ENCODE data around the gene ACTR2. TPM values are rescaled to one million over a fixed set of nuclear protein-coding genes. Genes with fewer than 3 reads are reported as not detected.
A peak's percentile ranks its signal among the peaks of the same experiment; 100 is the strongest.
"Not testable (repeated sequence)": the region's sequence is repeated elsewhere in the genome, so short reads cannot be mapped to it uniquely, and the experiment has no call there.

ACTR2 gene
- polyA plus RNA-seq, 2 donors, result 58.4 to 73.8 TPM

GRCh38 chr2:65199891-65200290, 27.7 kb upstream of the ACTR2 start:
- 80 to 89% methylated on average over 3 of the region's 3 CpGs for WGBS, 2 donors
- no peak overlapping the region for H3K4me3 ChIP-seq (ENCODE audit: low read depth in 1 of 2, low read length in 2 of 2)
- H3K27me3 ChIP-seq (ENCODE audit: control insufficient read depth in 1 of 2, insufficient read depth in 2 of 2, low read length in 2 of 2), result no peaks in the 10 kb centered on the region

GRCh38 chr2:65204461-65205210, 23.0 kb upstream of the ACTR2 start:
- Histone ChIP-seq H3K27me3 (ENCODE audit: control insufficient read depth in 1 of 2, insufficient read depth in 2 of 2, low read length in 2 of 2) (no peaks in the 10 kb centered on the region), H3K9me3 (ENCODE audit: control insufficient read depth in 2 of 2, insufficient read depth in 1 of 2, low read depth in 1 of 2, low read length in 1 of 2) (no peaks in the 10 kb centered on the region), H3K36me3 (ENCODE audit: control insufficient read depth in 2 of 2, insufficient read depth in 2 of 2, low read length in 1 of 2) (no peaks in the 10 kb centered on the region), H3K27ac (ENCODE audit: low read depth in 2 of 2, low read length in 1 of 2) (no peak overlapping the region), H3K4me1 (ENCODE audit: control insufficient read depth in 2 of 2, insufficient read depth in 2 of 2, low read length in 1 of 2) (no peaks in the 10 kb centered on the region), H3K4me3 (ENCODE audit: low read depth in 1 of 2, low read length in 2 of 2) (peak overlapping the region in 1 of 2 donors; percentile 26)
- 94 to 96% methylated on average over 20 of the region's 20 CpGs for WGBS, 2 donors

More at GRCh38 chr2:65199891-65200290, 27.7 kb upstream of the ACTR2 start:
- H3K4me1 ChIP-seq (ENCODE audit: control insufficient read depth in 2 of 2, insufficient read depth in 2 of 2, low read length in 1 of 2), result no peaks in the 10 kb centered on the region
- H3K9me3 ChIP-seq (ENCODE audit: control insufficient read depth in 2 of 2, insufficient read depth in 1 of 2, low read depth in 1 of 2, low read length in 1 of 2), result no peaks in the 10 kb centered on the region
- no peak overlapping the region for H3K27ac ChIP-seq (ENCODE audit: low read depth in 2 of 2, low read length in 1 of 2)
- no peaks in the 10 kb centered on the region for H3K36me3 ChIP-seq (ENCODE audit: control insufficient read depth in 2 of 2, insufficient read depth in 2 of 2, low read length in 1 of 2)

GRCh38 chr2:65212115-65212514, 15.5 kb upstream of the ACTR2 start:
- Histone ChIP-seq H3K36me3 (ENCODE audit: control insufficient read depth in 2 of 2, insufficient read depth in 2 of 2, low read length in 1 of 2) (no peaks in the 10 kb centered on the region), H3K27ac (ENCODE audit: low read depth in 2 of 2, low read length in 1 of 2) (no peak overlapping the region), H3K27me3 (ENCODE audit: control insufficient read depth in 1 of 2, insufficient read depth in 2 of 2, low read length in 2 of 2) (no peaks in the 10 kb centered on the region), H3K9me3 (ENCODE audit: control insufficient read depth in 2 of 2, insufficient read depth in 1 of 2, low read depth in 1 of 2, low read length in 1 of 2) (no peaks in the 10 kb centered on the region), H3K4me3 (ENCODE audit: low read depth in 1 of 2, low read length in 2 of 2) (no peak overlapping the region), H3K4me1 (ENCODE audit: control insufficient read depth in 2 of 2, insufficient read depth in 2 of 2, low read length in 1 of 2) (no peaks in the 10 kb centered on the region)
- 85 to 87% methylated on average over 3 of the region's 3 CpGs for WGBS, 2 donors

- no peak overlapping the region for H3K27ac ChIP-seq (ENCODE audit: low read depth in 2 of 2, low read length in 1 of 2)
- no peaks in the 10 kb centered on the region for H3K27me3 ChIP-seq (ENCODE audit: control insufficient read depth in 1 of 2, insufficient read depth in 2 of 2, low read length in 2 of 2)
- H3K36me3 ChIP-seq (ENCODE audit: control insufficient read depth in 2 of 2, insufficient read depth in 2 of 2, low read length in 1 of 2), result no peaks in the 10 kb centered on the region
- no peaks in the 10 kb centered on the region for H3K9me3 ChIP-seq (ENCODE audit: control insufficient read depth in 2 of 2, insufficient read depth in 1 of 2, low read depth in 1 of 2, low read length in 1 of 2)
- no peaks in the 10 kb centered on the region for H3K4me1 ChIP-seq (ENCODE audit: control insufficient read depth in 2 of 2, insufficient read depth in 2 of 2, low read length in 1 of 2)
- H3K4me3 ChIP-seq (ENCODE audit: low read depth in 1 of 2, low read length in 2 of 2), result no peak overlapping the region
Measured at GRCh38 chr2:65212619-65213018, 15.0 kb upstream of the ACTR2 start.

GRCh38 chr2:65213035-65213434, 14.6 kb upstream of the ACTR2 start:
- no peak overlapping the region for H3K27ac ChIP-seq (ENCODE audit: low read depth in 2 of 2, low read length in 1 of 2)
- no peaks in the 10 kb centered on the region for H3K4me1 ChIP-seq (ENCODE audit: control insufficient read depth in 2 of 2, insufficient read depth in 2 of 2, low read length in 1 of 2)
- H3K27me3 ChIP-seq (ENCODE audit: control insufficient read depth in 1 of 2, insufficient read depth in 2 of 2, low read length in 2 of 2), result no peaks in the 10 kb centered on the region
- no peaks in the 10 kb centered on the region for H3K9me3 ChIP-seq (ENCODE audit: control insufficient read depth in 2 of 2, insufficient read depth in 1 of 2, low read depth in 1 of 2, low read length in 1 of 2)
- 94 to 97% methylated on average over 9 of the region's 9 CpGs for WGBS, 2 donors
- H3K4me3 ChIP-seq (ENCODE audit: low read depth in 1 of 2, low read length in 2 of 2), result no peak overlapping the region
- no peaks in the 10 kb centered on the region for H3K36me3 ChIP-seq (ENCODE audit: control insufficient read depth in 2 of 2, insufficient read depth in 2 of 2, low read length in 1 of 2)

- Histone ChIP-seq H3K4me3 (ENCODE audit: low read depth in 1 of 2, low read length in 2 of 2) (no peak overlapping the region), H3K36me3 (ENCODE audit: control insufficient read depth in 2 of 2, insufficient read depth in 2 of 2, low read length in 1 of 2) (no peaks in the 10 kb centered on the region), H3K4me1 (ENCODE audit: control insufficient read depth in 2 of 2, insufficient read depth in 2 of 2, low read length in 1 of 2) (no peaks in the 10 kb centered on the region), H3K27me3 (ENCODE audit: control insufficient read depth in 1 of 2, insufficient read depth in 2 of 2, low read length in 2 of 2) (no peaks in the 10 kb centered on the region), H3K27ac (ENCODE audit: low read depth in 2 of 2, low read length in 1 of 2) (no peak overlapping the region), H3K9me3 (ENCODE audit: control insufficient read depth in 2 of 2, insufficient read depth in 1 of 2, low read depth in 1 of 2, low read length in 1 of 2) (no peaks in the 10 kb centered on the region)
- WGBS, 2 donors, result 91 to 93% methylated on average over 1 of the region's 1 CpG
Measured at GRCh38 chr2:65214361-65214760, 13.3 kb upstream of the ACTR2 start.

- Histone ChIP-seq H3K27me3 (ENCODE audit: control insufficient read depth in 1 of 2, insufficient read depth in 2 of 2, low read length in 2 of 2) (no peaks in the 10 kb centered on the region), H3K4me1 (ENCODE audit: control insufficient read depth in 2 of 2, insufficient read depth in 2 of 2, low read length in 1 of 2) (no peaks in the 10 kb centered on the region), H3K27ac (ENCODE audit: low read depth in 2 of 2, low read length in 1 of 2) (no peak overlapping the region), H3K9me3 (ENCODE audit: control insufficient read depth in 2 of 2, insufficient read depth in 1 of 2, low read depth in 1 of 2, low read length in 1 of 2) (no peaks in the 10 kb centered on the region), H3K36me3 (ENCODE audit: control insufficient read depth in 2 of 2, insufficient read depth in 2 of 2, low read length in 1 of 2) (no peaks in the 10 kb centered on the region), H3K4me3 (ENCODE audit: low read depth in 1 of 2, low read length in 2 of 2) (no peak overlapping the region)
- 94 to 99% methylated on average over 2 of the region's 2 CpGs for WGBS, 2 donors
Measured at GRCh38 chr2:65214843-65215242, 12.8 kb upstream of the ACTR2 start.

- H3K27ac ChIP-seq (ENCODE audit: low read depth in 2 of 2, low read length in 1 of 2), result no peak overlapping the region
- no peaks in the 10 kb centered on the region for H3K36me3 ChIP-seq (ENCODE audit: control insufficient read depth in 2 of 2, insufficient read depth in 2 of 2, low read length in 1 of 2)
- no peaks in the 10 kb centered on the region for H3K27me3 ChIP-seq (ENCODE audit: control insufficient read depth in 1 of 2, insufficient read depth in 2 of 2, low read length in 2 of 2)
- H3K9me3 ChIP-seq (ENCODE audit: control insufficient read depth in 2 of 2, insufficient read depth in 1 of 2, low read depth in 1 of 2, low read length in 1 of 2), result no peaks in the 10 kb centered on the region
- WGBS, 2 donors, result 94 to 95% methylated on average over 3 of the region's 3 CpGs
- H3K4me3 ChIP-seq (ENCODE audit: low read depth in 1 of 2, low read length in 2 of 2), result no peak overlapping the region
- H3K4me1 ChIP-seq (ENCODE audit: control insufficient read depth in 2 of 2, insufficient read depth in 2 of 2, low read length in 1 of 2), result no peaks in the 10 kb centered on the region
Measured at GRCh38 chr2:65215946-65216345, 11.7 kb upstream of the ACTR2 start.

- Histone ChIP-seq H3K4me1 (ENCODE audit: control insufficient read depth in 2 of 2, insufficient read depth in 2 of 2, low read length in 1 of 2) (no peaks in the 10 kb centered on the region), H3K27ac (ENCODE audit: low read depth in 2 of 2, low read length in 1 of 2) (no peak overlapping the region), H3K9me3 (ENCODE audit: control insufficient read depth in 2 of 2, insufficient read depth in 1 of 2, low read depth in 1 of 2, low read length in 1 of 2) (no peaks in the 10 kb centered on the region), H3K36me3 (ENCODE audit: control insufficient read depth in 2 of 2, insufficient read depth in 2 of 2, low read length in 1 of 2) (no peaks in the 10 kb centered on the region), H3K27me3 (ENCODE audit: control insufficient read depth in 1 of 2, insufficient read depth in 2 of 2, low read length in 2 of 2) (no peaks in the 10 kb centered on the region), H3K4me3 (ENCODE audit: low read depth in 1 of 2, low read length in 2 of 2) (no peak overlapping the region)
- 87 to 96% methylated on average over 3 of the region's 3 CpGs for WGBS, 2 donors
Measured at GRCh38 chr2:65220432-65221131, 7.0 kb upstream of the ACTR2 start.

- not testable (repeated sequence) for H3K4me1 ChIP-seq (ENCODE audit: control insufficient read depth in 2 of 2, insufficient read depth in 2 of 2, low read length in 1 of 2); H3K27ac ChIP-seq (ENCODE audit: low read depth in 2 of 2, low read length in 1 of 2); H3K36me3 ChIP-seq (ENCODE audit: control insufficient read depth in 2 of 2, insufficient read depth in 2 of 2, low read length in 1 of 2); H3K27me3 ChIP-seq (ENCODE audit: control insufficient read depth in 1 of 2, insufficient read depth in 2 of 2, low read length in 2 of 2); H3K9me3 ChIP-seq (ENCODE audit: control insufficient read depth in 2 of 2, insufficient read depth in 1 of 2, low read depth in 1 of 2, low read length in 1 of 2); H3K4me3 ChIP-seq (ENCODE audit: low read depth in 1 of 2, low read length in 2 of 2)
- WGBS, 2 donors, result 97 to 98% methylated on average over 8 of the region's 8 CpGs
Measured at GRCh38 chr2:65221275-65221674, 6.4 kb upstream of the ACTR2 start.
